ENCODE measurements around the gene EPHA10. TPM values are rescaled to one million over a fixed set of nuclear protein-coding genes. Genes with fewer than 3 reads are reported as not detected.
"Not testable (repeated sequence)": the region's sequence is repeated elsewhere in the genome, so short reads cannot be mapped to it uniquely, and the experiment has no call there.

EPHA10 gene
- total RNA-seq, 4 donors from 2014 or later, result 0.12 TPM; not detected in 3

- DNase-seq (ENCODE audit: low spot score) (no peak), ATAC-seq (ENCODE audit: low FRiP score) (no peak)
- TF ChIP-seq CTCF (IDR thresholded peaks at IDR 0.05), result no peak
Observed at GRCh38 chr1:37692834-37693175, 72.1 kb downstream of the EPHA10 start.

GRCh38 chr1:37692078-37692833, 72.7 kb downstream of the EPHA10 start, which contains the start of gene CDCA8:
CDCA8 (plus strand) TSS chr1:37692516; CDS start chr1:37692691, 175 bp downstream.
- peak; percentile 84 for DNase-seq (ENCODE audit: low spot score)
- peak in 1 of 3 donors; percentile 16 for TF ChIP-seq CTCF (IDR thresholded peaks at IDR 0.05)
- peak; percentile 97 for ATAC-seq (ENCODE audit: low FRiP score)

GRCh38 chr1:37691497-37692077, 73.3 kb downstream of the EPHA10 start:
- ATAC-seq (ENCODE audit: low FRiP score) (peak; percentile 46), DNase-seq (ENCODE audit: low spot score) (peak; percentile 27)
- no peak for TF ChIP-seq CTCF (IDR thresholded peaks at IDR 0.05)

- DNase-seq (ENCODE audit: low spot score) (no peak), ATAC-seq (ENCODE audit: low FRiP score) (no peak)
- TF ChIP-seq CTCF (IDR thresholded peaks at IDR 0.05), result no peak
Observed at GRCh38 chr1:37688926-37689325, 76.0 kb downstream of the EPHA10 start.

GRCh38 chr1:37687764-37688163, 77.2 kb downstream of the EPHA10 start:
- ATAC-seq (ENCODE audit: low FRiP score); DNase-seq (ENCODE audit: low spot score): not testable (repeated sequence)

GRCh38 chr1:37685722-37686121, 79.2 kb downstream of the EPHA10 start:
- no peak for DNase-seq (ENCODE audit: low spot score)
- ATAC-seq (ENCODE audit: low FRiP score), result no peak
- no peak for TF ChIP-seq CTCF (IDR thresholded peaks at IDR 0.05)

- DNase-seq (ENCODE audit: low spot score); ATAC-seq (ENCODE audit: low FRiP score): not testable (repeated sequence)
Observed at GRCh38 chr1:37684182-37684581, 80.7 kb downstream of the EPHA10 start.

GRCh38 chr1:37682334-37682987, 82.5 kb downstream of the EPHA10 start:
- DNase-seq (ENCODE audit: low spot score), result peak; percentile 87
- TF ChIP-seq CTCF (IDR thresholded peaks at IDR 0.05), result peak in 2 of 3 donors; percentile 54 to 76
- peak; percentile 78 for ATAC-seq (ENCODE audit: low FRiP score)
